Duodenal mucosa (tissue), 2 donors: ENCODE measurements around the gene AKAP9.
"Not testable (repeated sequence)": the region's sequence is repeated elsewhere in the genome, so short reads cannot be mapped to it uniquely, and the experiment has no call there.

ENCODE experiments used
- H3K27ac ChIP-seq: one replicate; pipeline ENCODE4 v1.7.0; 2013; ENCODE audit warnings: low read depth, low read length
- H3K27me3 ChIP-seq, 2 donors: one replicate each; pipeline ENCODE4 v1.7.0; 2013; ENCODE audit warnings: low read length in 2 of 2, control low read depth in 1 of 2; ENCODE audit not compliant: insufficient read depth in 2 of 2, control insufficient read depth in 1 of 2
- H3K36me3 ChIP-seq, 2 donors: one replicate each; pipeline ENCODE4 v1.7.0; 2013; ENCODE audit warnings: low read length in 2 of 2, control low read depth in 1 of 2; ENCODE audit not compliant: insufficient read depth in 2 of 2, control insufficient read depth in 1 of 2
- H3K4me1 ChIP-seq, 2 donors: one replicate each; pipeline ENCODE4 v1.7.0; 2013; ENCODE audit warnings: low read length in 2 of 2, control low read depth in 1 of 2; ENCODE audit not compliant: insufficient read depth in 2 of 2, control insufficient read depth in 1 of 2
- H3K4me3 ChIP-seq, 2 donors: one replicate each; pipeline ENCODE4 v1.7.0; 2013; ENCODE audit warnings: low read length in 2 of 2, low read depth in 1 of 2
- H3K9ac ChIP-seq, 2 donors: one replicate each; pipeline ENCODE4 v1.7.0; 2013; ENCODE audit warnings: low read length in 2 of 2, low read depth in 1 of 2
- H3K9me3 ChIP-seq, 2 donors: one replicate each; pipeline ENCODE4 v1.7.0; 2013; ENCODE audit warnings: low read length in 2 of 2, control low read depth in 1 of 2; ENCODE audit not compliant: control insufficient read depth in 1 of 2

Gene AKAP9

DNA sequence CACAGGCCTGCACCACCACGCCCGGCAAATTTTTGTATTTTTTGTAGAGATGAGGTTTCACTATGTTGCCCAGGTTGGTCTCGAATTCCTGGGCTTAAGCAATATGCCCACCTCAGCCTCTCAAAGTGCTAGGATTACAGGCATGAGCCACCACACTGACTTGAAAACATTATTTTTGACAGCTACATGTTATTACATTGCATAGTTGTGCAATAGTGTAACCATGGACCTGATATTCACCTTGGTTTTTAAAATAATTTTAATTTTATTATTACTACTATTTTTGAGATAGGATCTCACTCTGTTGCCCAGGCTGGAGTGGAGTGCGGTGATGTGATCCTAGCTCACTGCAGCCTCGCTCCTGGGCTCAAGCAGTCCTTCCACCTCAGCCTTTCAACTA is 18.4 kb downstream of the AKAP9 start:
- no peak overlapping the region for H3K4me3 ChIP-seq
- no peak overlapping the region for H3K27ac ChIP-seq
- H3K27me3 ChIP-seq, result no peaks in the 10 kb centered on the region
- no peak overlapping the region for H3K9ac ChIP-seq
- H3K4me1 ChIP-seq, result no peaks in the 10 kb centered on the region
- H3K9me3 ChIP-seq, result no peaks in the 10 kb centered on the region
- H3K36me3 ChIP-seq, result peaks cover 0 to 4% of the 10 kb centered on the region in 2 donors

DNA sequence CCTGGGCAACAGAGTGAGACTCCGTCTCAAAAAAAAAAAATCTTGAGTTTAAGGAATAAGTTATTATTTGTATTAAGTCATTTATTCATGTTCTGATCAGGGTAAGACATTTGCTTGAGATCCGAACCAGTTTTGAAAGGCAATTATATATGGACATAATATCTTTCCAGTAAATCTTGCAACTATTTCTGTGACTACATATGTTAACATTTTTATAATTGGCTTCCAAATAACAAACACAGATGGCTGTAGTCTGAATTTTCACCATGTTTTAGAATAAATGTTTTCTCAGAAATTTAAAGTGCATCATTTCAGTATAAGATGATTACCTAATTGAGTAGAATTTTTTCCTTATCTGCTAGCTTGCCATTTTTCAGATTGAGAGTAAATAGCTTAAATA is 21.2 kb downstream of the AKAP9 start:
- Histone ChIP-seq H3K4me1 (no peaks in the 10 kb centered on the region), H3K27ac (no peak overlapping the region), H3K4me3 (no peak overlapping the region), H3K27me3 (no peaks in the 10 kb centered on the region), H3K9me3 (no peaks in the 10 kb centered on the region), H3K36me3 (peaks cover 0 to 4% of the 10 kb centered on the region in 2 donors), H3K9ac (no peak overlapping the region)

DNA sequence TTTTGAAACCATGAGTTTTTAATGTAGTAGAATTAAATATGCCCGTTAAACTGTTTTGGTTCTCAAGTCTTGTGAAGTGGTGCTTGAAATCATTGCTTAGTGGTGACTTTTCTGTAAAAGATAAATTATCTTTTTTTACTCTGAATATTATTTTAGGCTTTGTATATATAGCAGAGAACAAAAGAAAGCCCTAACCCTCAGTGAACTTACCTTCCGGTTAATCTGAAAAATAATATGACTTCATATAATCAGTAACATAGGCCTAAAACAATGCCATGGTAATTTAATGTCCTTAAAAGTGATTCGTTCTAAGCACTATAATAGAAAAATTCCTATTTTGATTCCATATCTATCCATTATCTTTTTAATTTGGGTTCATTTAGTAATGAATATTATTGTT is 21.8 kb downstream of the AKAP9 start:
- no peaks in the 10 kb centered on the region for H3K27me3 ChIP-seq
- H3K4me1 ChIP-seq, result no peaks in the 10 kb centered on the region

DNA sequence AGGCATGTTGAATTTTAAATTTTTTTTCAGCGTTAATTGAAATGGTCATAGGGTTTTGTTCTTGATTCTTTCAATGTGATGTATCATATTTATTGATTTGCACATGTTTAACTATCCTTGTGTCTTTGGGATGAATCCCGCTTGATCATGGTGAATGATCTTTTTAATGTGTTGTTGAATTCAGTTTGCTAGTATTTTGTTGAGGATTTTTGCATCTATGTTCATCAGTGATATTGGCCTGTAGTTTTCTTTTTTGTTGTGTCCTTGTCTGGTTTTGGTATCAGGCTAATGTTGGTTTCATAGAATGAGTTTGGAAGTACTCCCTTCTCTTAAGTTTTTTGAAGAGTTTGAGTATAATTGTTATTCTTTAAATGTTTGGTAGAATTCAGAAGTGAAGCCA is 26.9 kb downstream of the AKAP9 start:
- not testable (repeated sequence) for H3K9me3 ChIP-seq, H3K36me3 ChIP-seq, H3K9ac ChIP-seq, H3K27me3 ChIP-seq, H3K4me1 ChIP-seq, H3K4me3 ChIP-seq, H3K27ac ChIP-seq

More for the DNA sequence above, 21.8 kb downstream of the AKAP9 start:
- H3K9ac ChIP-seq, result no peak overlapping the region
- H3K27ac ChIP-seq, result no peak overlapping the region
- H3K36me3 ChIP-seq, result peaks cover 0 to 4% of the 10 kb centered on the region in 2 donors
- H3K9me3 ChIP-seq, result no peaks in the 10 kb centered on the region
- H3K4me3 ChIP-seq, result no peak overlapping the region

DNA sequence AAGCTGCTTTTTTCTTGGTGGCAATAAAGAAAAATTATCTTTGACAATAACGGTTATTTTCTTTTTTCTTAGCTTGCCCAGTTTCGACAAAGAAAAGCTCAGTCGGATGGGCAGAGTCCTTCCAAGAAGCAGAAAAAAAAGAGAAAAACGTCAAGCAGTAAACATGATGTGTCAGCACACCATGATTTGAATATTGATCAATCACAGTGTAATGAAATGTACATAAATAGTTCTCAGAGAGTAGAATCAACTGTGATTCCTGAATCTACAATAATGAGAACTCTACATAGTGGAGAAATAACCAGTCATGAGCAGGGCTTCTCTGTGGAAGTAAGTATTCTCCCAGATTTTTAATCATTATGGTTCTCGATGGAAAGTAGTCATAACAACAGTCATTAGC is 33.0 kb downstream of the AKAP9 start:
- no peak overlapping the region for H3K4me3 ChIP-seq
- no peaks in the 10 kb centered on the region for H3K9me3 ChIP-seq
- no peak overlapping the region for H3K9ac ChIP-seq
- no peaks in the 10 kb centered on the region for H3K27me3 ChIP-seq
- no peak overlapping the region for H3K27ac ChIP-seq
- peaks cover 0 to 9% of the 10 kb centered on the region in 2 donors for H3K36me3 ChIP-seq
- no peaks in the 10 kb centered on the region for H3K4me1 ChIP-seq

DNA sequence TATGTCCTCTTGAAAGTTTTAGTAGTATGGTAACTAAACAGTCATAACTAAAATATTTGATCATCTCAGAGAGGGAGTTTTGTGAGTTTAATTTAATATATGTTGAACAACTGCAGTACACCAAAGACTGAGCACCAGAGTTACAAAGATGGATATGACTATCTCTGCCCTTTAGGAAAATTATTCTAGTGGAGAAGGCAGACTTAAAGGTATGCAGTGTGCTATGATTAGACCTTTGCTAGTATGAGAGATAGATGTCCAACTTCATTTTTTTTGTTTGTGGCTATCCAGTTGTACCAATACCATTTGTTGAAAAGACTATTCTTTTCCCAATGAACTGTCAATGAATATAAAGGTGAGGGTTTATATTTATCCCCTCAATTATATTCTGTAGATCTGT is 33.4 kb downstream of the AKAP9 start:
- no peak overlapping the region for H3K9ac ChIP-seq
- no peaks in the 10 kb centered on the region for H3K9me3 ChIP-seq
- H3K27ac ChIP-seq, result no peak overlapping the region
- H3K36me3 ChIP-seq, result peaks cover 0 to 9% of the 10 kb centered on the region in 2 donors
- no peaks in the 10 kb centered on the region for H3K4me1 ChIP-seq
- H3K4me3 ChIP-seq, result no peak overlapping the region
- no peaks in the 10 kb centered on the region for H3K27me3 ChIP-seq

DNA sequence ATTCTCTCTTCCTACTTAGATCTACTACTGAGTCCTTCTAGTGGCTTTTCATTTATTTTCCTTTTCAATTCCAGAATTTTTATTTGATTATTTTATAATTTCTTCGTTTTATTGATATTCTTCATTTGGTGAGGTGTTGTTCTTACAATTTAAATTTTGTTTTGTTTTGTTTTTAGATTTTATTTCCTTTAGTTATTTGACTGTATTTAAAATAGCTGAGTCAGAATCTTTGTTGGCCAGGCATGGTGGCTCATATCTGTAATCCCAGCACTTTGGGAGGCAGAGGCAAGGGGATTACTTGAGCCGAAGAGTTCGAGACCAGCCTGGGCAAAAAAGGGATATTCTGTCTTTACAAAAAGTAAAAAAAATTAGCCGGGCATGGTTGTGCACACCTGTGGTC is 36.1 kb downstream of the AKAP9 start:
- Histone ChIP-seq H3K4me1 (no peaks in the 10 kb centered on the region), H3K4me3 (no peak overlapping the region), H3K9me3 (no peaks in the 10 kb centered on the region), H3K27me3 (no peaks in the 10 kb centered on the region), H3K9ac (no peak overlapping the region), H3K27ac (no peak overlapping the region), H3K36me3 (peaks cover 0 to 12% of the 10 kb centered on the region in 2 donors)

DNA sequence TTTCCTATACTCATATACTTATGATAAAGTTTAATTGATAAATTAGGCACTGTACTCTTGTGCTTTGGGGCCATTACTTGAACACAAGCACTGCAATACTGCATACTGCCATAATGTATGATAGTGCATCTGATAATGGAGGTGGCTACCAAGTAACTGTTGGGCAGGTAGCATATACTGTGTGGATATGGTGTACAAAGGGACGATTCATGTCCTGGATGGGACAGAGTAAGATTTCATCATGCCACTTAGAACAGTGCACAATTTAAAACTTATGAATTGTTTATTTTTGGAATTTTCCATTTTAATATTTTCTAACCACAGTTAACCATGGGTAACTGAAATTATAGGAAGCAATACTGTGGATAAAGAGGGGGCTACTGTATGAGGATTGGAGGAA is 38.9 kb downstream of the AKAP9 start:
- no peak overlapping the region for H3K27ac ChIP-seq
- peaks cover 0 to 12% of the 10 kb centered on the region in 2 donors for H3K36me3 ChIP-seq
- no peak overlapping the region for H3K9ac ChIP-seq
- H3K4me1 ChIP-seq, result no peaks in the 10 kb centered on the region
- H3K4me3 ChIP-seq, result no peak overlapping the region
- H3K9me3 ChIP-seq, result no peaks in the 10 kb centered on the region
- H3K27me3 ChIP-seq, result no peaks in the 10 kb centered on the region

DNA sequence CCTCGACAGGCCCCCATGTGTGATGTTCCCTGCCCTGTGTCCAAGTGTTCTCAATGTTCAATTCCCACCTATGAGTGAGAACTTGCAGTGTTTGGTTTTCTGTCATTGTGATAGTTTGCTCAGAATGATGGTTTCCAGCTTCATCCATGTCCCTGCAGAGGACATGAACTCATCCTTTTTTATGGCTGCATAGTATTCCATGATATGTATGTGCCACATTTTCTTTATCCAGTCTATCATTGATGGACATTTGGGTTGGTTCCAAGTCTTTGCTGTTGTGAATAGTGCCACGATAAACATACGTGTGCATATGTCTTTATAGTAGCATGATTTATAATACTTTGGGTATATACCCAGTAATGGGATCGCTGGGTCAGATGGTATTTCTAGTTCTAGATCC is 41.7 kb downstream of the AKAP9 start:
- not testable (repeated sequence) for H3K4me1 ChIP-seq, H3K9ac ChIP-seq, H3K4me3 ChIP-seq, H3K27me3 ChIP-seq, H3K27ac ChIP-seq, H3K9me3 ChIP-seq
- peaks cover 0 to 10% of the 10 kb centered on the region in 2 donors for H3K36me3 ChIP-seq

DNA sequence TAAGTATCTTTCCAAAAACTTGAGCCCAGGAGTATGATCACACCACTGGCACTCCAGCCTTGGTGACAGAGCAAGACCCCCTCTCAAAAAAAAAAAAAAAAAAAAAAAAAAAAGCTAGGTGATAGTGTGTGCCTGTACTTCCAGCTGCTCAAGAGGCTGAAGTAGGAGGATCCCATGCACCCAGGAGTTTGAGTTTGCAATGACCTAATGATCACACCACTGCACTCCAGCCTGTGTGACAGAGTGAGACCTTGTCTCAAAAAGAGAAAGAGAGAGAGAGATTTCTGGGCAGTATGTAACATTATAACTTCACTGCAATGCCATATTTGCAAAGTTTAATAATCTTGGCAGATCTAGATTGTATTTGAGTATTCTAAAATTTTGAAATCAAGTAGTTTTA is 47.6 kb downstream of the AKAP9 start:
- no peak overlapping the region for H3K9ac ChIP-seq
- no peak overlapping the region for H3K4me3 ChIP-seq
- no peak overlapping the region for H3K27ac ChIP-seq
- H3K27me3 ChIP-seq, result no peaks in the 10 kb centered on the region
- peaks cover 8 to 14% of the 10 kb centered on the region in 2 donors for H3K36me3 ChIP-seq
- H3K4me1 ChIP-seq, result no peaks in the 10 kb centered on the region
- H3K9me3 ChIP-seq, result no peaks in the 10 kb centered on the region

DNA sequence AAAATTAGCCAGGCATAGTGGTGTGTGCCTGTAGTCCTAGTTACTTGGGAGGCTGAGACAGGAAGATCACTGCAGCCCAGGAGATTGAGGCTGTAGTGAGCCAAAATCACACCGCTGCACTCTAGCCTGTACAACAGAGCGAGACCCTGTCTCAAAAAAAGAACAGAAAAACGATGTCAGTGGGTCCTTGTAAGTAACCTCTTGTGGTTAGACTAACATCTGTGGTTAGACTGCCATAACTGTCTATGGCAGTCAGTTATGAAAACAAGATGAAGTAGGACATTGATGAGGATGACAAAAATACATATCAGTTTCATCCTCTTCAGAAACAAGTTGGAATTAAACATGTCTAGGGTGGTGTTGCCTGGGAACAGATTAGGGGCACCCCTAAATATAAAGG is 53.3 kb downstream of the AKAP9 start:
- H3K4me3 ChIP-seq, result no peak overlapping the region
- H3K36me3 ChIP-seq, result peaks cover 29 to 48% of the 10 kb centered on the region in 2 donors
- H3K9ac ChIP-seq, result no peak overlapping the region
- no peak overlapping the region for H3K27ac ChIP-seq
- no peaks in the 10 kb centered on the region for H3K27me3 ChIP-seq
- H3K9me3 ChIP-seq, result no peaks in the 10 kb centered on the region
- H3K4me1 ChIP-seq, result no peaks in the 10 kb centered on the region
